ENCODE results near the gene HDAC3.

The HDAC3 gene

DNA sequence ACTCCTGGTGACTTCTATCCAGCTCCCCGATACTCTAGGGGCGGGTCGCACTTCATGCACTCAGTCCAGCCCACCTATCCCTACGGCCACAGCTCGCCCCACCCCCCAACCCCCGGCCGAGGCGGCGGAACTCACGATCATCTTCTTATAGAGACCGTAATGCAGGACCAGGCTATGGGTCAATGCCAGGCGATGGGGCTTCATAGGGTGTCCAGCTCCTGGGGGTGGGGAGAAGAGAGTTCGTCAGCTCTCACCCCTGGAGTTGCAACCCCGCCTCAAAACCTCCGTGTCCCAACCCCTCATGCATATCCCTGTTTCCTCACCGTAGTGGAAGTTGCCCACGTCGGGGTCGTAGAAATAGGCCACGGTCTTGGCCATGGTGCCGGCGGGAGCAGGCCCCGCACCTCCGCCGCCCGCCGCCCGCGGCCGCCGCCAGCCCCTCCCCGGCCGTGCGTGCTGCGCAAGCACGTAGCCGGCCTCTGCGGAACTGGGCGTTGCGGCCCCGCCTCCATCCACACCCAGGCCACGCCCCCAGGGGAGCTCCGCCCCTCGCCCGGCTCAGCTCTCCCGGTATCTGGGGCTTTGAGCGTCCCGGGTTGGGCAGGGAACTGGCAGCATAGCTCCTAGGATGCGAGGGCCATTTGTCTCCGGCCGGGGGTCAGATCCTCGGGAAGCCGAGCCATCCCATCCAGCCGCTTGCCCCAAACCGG lies at the start of gene HDAC3, which contains the start of gene RELL2 (continued):
- TF ChIP-seq KLF10 (tag by site-specific recombination; IDR thresholded peaks at IDR 0.05): peak; percentile 97
- TF ChIP-seq ZNF114 (tag by site-specific recombination; IDR thresholded peaks at IDR 0.05): no peak

DNA sequence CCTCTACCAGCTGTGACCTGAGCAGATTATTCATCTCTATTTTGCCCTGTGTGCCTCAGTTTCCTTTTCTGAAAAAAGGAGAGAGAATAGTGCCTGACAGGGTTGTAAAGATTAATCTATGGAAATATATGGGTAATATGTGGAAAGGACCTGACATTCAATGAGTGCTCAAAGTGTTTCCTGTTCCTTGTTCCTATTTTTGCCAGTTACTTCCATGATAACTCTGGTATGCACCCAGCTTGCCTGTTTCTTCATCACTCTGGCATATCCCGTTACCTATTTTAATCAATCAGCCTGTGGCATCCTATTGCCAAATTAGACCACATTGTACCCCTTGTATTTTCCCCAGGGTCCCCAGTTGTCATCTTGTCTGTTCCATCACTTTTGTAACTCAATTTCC lies 48.9 kb upstream of the HDAC3 start:
- Histone ChIP-seq H3K36me3 (ENCODE audit: control insufficient read depth in 2 of 2, insufficient read depth in 1 of 2, low read length in 2 of 2) (no peaks in the 10 kb centered on the region), H3K4me3 (ENCODE audit: low read depth, low read length) (no peak overlapping the region), H3K27ac (ENCODE audit: extremely low read depth, low read depth, low read length) (no peak overlapping the region), H3K9me3 (ENCODE audit: control insufficient read depth, insufficient read depth, low read depth, low read length) (no peaks in the 10 kb centered on the region), H3K4me1 (ENCODE audit: control insufficient read depth, insufficient read depth, low read length) (no peaks in the 10 kb centered on the region)
- TF ChIP-seq, protein P1, sequence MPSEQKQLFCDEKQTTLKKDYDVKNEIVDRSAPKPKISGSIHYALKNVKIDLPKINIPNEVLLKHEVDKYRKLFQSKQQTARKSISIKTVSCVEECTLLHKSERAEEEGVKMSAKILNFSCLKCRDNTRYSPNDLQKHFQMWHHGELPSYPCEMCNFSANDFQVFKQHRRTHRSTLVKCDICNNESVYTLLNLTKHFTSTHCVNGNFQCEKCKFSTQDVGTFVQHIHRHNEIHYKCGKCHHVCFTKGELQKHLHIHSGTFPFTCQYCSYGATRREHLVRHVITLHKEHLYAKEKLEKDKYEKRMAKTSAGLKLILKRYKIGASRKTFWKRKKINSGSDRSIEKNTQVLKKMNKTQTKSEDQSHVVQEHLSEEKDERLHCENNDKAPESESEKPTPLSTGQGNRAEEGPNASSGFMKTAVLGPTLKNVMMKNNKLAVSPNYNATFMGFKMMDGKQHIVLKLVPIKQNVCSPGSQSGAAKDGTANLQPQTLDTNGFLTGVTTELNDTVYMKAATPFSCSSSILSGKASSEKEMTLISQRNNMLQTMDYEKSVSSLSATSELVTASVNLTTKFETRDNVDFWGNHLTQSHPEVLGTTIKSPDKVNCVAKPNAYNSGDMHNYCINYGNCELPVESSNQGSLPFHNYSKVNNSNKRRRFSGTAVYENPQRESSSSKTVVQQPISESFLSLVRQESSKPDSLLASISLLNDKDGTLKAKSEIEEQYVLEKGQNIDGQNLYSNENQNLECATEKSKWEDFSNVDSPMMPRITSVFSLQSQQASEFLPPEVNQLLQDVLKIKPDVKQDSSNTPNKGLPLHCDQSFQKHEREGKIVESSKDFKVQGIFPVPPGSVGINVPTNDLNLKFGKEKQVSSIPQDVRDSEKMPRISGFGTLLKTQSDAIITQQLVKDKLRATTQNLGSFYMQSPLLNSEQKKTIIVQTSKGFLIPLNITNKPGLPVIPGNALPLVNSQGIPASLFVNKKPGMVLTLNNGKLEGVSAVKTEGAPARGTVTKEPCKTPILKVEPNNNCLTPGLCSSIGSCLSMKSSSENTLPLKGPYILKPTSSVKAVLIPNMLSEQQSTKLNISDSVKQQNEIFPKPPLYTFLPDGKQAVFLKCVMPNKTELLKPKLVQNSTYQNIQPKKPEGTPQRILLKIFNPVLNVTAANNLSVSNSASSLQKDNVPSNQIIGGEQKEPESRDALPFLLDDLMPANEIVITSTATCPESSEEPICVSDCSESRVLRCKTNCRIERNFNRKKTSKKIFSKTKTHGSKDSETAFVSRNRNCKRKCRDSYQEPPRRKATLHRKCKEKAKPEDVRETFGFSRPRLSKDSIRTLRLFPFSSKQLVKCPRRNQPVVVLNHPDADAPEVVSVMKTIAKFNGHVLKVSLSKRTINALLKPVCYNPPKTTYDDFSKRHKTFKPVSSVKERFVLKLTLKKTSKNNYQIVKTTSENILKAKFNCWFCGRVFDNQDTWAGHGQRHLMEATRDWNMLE (tag by site-specific recombination; conservative IDR thresholded peaks at IDR 0.05; ENCODE audit: low read depth): no peak
- TF ChIP-seq ZNF571 (tag by site-specific recombination; IDR thresholded peaks at IDR 0.05) (no peak), ZNF155 (tag by site-specific recombination; IDR thresholded peaks at IDR 0.05) (no peak), KLF9 (tag by site-specific recombination; IDR thresholded peaks at IDR 0.05; ENCODE audit: low read depth) (no peak), ZNF558 (tag by site-specific recombination; IDR thresholded peaks at IDR 0.05) (no peak), ZNF16 (tag by site-specific recombination; IDR thresholded peaks at IDR 0.05; ENCODE audit: low read depth) (no peak), ZNF660 (tag by site-specific recombination; IDR thresholded peaks at IDR 0.05) (no peak), SP3 (tag by site-specific recombination; IDR thresholded peaks at IDR 0.05) (no peak), ZNF629 (tag by site-specific recombination; IDR thresholded peaks at IDR 0.05) (no peak), SCRT2 (tag by site-specific recombination; IDR thresholded peaks at IDR 0.05) (no peak), ZNF223 (tag by site-specific recombination; IDR thresholded peaks at IDR 0.05) (no peak), ZNF670 (tag by site-specific recombination; IDR thresholded peaks at IDR 0.05; ENCODE audit: low read depth) (no peak), ZNF132 (tag by site-specific recombination; IDR thresholded peaks at IDR 0.05; ENCODE audit: borderline replicate concordance) (no peak), ZNF184 (tag by site-specific recombination; IDR thresholded peaks at IDR 0.05) (no peak), ZNF202 (tag by site-specific recombination; IDR thresholded peaks at IDR 0.05; ENCODE audit: borderline replicate concordance) (no peak), ZNF561 (tag by site-specific recombination; IDR thresholded peaks at IDR 0.05; ENCODE audit: borderline replicate concordance) (no peak), ZNF521 (tag by site-specific recombination; IDR thresholded peaks at IDR 0.05) (no peak)
- TF ChIP-seq, protein P2, sequence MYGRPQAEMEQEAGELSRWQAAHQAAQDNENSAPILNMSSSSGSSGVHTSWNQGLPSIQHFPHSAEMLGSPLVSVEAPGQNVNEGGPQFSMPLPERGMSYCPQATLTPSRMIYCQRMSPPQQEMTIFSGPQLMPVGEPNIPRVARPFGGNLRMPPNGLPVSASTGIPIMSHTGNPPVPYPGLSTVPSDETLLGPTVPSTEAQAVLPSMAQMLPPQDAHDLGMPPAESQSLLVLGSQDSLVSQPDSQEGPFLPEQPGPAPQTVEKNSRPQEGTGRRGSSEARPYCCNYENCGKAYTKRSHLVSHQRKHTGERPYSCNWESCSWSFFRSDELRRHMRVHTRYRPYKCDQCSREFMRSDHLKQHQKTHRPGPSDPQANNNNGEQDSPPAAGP (tag by site-specific recombination; IDR thresholded peaks at IDR 0.05): no peak
- TF ChIP-seq, protein P3, sequence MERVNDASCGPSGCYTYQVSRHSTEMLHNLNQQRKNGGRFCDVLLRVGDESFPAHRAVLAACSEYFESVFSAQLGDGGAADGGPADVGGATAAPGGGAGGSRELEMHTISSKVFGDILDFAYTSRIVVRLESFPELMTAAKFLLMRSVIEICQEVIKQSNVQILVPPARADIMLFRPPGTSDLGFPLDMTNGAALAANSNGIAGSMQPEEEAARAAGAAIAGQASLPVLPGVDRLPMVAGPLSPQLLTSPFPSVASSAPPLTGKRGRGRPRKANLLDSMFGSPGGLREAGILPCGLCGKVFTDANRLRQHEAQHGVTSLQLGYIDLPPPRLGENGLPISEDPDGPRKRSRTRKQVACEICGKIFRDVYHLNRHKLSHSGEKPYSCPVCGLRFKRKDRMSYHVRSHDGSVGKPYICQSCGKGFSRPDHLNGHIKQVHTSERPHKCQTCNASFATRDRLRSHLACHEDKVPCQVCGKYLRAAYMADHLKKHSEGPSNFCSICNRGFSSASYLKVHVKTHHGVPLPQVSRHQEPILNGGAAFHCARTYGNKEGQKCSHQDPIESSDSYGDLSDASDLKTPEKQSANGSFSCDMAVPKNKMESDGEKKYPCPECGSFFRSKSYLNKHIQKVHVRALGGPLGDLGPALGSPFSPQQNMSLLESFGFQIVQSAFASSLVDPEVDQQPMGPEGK (tag by site-specific recombination; IDR thresholded peaks at IDR 0.05): no peak
- TF ChIP-seq, protein P4, sequence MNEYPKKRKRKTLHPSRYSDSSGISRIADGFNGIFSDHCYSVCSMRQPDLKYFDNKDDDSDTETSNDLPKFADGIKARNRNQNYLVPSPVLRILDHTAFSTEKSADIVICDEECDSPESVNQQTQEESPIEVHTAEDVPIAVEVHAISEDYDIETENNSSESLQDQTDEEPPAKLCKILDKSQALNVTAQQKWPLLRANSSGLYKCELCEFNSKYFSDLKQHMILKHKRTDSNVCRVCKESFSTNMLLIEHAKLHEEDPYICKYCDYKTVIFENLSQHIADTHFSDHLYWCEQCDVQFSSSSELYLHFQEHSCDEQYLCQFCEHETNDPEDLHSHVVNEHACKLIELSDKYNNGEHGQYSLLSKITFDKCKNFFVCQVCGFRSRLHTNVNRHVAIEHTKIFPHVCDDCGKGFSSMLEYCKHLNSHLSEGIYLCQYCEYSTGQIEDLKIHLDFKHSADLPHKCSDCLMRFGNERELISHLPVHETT (tag by site-specific recombination; IDR thresholded peaks at IDR 0.05): no peak
- ChIA-PET POLR2A (interaction anchor here (0.8 kb wide), 1 partner anchor 263 kb away, joined by 3 read pairs; no protein-coding TSS in a partner anchor), CTCF (interaction anchor here (2.9 kb wide), 1 partner anchor 275 kb away, joined by 14 read pairs; no protein-coding TSS in a partner anchor)

Data from HEK293 (cell line).